ENCODE data around the gene C20orf204.

DNA sequence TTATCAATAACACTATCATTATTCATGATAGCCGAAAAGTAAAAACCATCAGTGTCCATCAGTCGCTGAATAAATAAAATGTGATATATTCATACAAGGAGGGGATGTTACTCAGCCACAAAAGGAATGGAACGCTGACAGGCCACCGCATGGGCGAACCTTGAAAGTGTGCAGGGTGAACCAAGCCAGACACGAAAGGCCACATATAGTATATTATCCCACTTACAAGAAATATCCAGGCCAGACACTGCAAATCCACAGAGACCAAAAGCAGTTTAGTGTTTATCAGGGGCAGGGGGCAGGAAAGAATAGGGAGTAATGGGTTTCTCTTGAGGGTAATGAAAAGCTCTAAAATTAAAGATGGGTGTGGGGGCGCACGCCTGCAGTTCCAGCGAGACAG is 7.8 kb downstream of the C20orf204 start:
- TF ChIP-seq, protein P1, sequence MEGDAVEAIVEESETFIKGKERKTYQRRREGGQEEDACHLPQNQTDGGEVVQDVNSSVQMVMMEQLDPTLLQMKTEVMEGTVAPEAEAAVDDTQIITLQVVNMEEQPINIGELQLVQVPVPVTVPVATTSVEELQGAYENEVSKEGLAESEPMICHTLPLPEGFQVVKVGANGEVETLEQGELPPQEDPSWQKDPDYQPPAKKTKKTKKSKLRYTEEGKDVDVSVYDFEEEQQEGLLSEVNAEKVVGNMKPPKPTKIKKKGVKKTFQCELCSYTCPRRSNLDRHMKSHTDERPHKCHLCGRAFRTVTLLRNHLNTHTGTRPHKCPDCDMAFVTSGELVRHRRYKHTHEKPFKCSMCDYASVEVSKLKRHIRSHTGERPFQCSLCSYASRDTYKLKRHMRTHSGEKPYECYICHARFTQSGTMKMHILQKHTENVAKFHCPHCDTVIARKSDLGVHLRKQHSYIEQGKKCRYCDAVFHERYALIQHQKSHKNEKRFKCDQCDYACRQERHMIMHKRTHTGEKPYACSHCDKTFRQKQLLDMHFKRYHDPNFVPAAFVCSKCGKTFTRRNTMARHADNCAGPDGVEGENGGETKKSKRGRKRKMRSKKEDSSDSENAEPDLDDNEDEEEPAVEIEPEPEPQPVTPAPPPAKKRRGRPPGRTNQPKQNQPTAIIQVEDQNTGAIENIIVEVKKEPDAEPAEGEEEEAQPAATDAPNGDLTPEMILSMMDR (IDR thresholded peaks at IDR 0.05; ENCODE audit: poor library complexity, severe bottlenecking), result no peak
- TF ChIP-seq MXI1 (conservative IDR thresholded peaks at IDR 0.05; ENCODE audit: poor library complexity, severe bottlenecking) (no peak), RAD21 (conservative IDR thresholded peaks at IDR 0.05) (no peak), POLR2AphosphoS5 (IDR thresholded peaks at IDR 0.05) (no peak), EP300 (conservative IDR thresholded peaks at IDR 0.05; ENCODE audit: poor library complexity, severe bottlenecking) (no peak), TAF1 (IDR thresholded peaks at IDR 0.05; ENCODE audit: low read depth) (no peak), EZH2 (IDR thresholded peaks at IDR 0.05; ENCODE audit: borderline replicate concordance, insufficient read depth, low read length, poor library complexity, severe bottlenecking) (no peak)
- TF ChIP-seq, protein P2, sequence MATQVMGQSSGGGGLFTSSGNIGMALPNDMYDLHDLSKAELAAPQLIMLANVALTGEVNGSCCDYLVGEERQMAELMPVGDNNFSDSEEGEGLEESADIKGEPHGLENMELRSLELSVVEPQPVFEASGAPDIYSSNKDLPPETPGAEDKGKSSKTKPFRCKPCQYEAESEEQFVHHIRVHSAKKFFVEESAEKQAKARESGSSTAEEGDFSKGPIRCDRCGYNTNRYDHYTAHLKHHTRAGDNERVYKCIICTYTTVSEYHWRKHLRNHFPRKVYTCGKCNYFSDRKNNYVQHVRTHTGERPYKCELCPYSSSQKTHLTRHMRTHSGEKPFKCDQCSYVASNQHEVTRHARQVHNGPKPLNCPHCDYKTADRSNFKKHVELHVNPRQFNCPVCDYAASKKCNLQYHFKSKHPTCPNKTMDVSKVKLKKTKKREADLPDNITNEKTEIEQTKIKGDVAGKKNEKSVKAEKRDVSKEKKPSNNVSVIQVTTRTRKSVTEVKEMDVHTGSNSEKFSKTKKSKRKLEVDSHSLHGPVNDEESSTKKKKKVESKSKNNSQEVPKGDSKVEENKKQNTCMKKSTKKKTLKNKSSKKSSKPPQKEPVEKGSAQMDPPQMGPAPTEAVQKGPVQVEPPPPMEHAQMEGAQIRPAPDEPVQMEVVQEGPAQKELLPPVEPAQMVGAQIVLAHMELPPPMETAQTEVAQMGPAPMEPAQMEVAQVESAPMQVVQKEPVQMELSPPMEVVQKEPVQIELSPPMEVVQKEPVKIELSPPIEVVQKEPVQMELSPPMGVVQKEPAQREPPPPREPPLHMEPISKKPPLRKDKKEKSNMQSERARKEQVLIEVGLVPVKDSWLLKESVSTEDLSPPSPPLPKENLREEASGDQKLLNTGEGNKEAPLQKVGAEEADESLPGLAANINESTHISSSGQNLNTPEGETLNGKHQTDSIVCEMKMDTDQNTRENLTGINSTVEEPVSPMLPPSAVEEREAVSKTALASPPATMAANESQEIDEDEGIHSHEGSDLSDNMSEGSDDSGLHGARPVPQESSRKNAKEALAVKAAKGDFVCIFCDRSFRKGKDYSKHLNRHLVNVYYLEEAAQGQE (IDR thresholded peaks at IDR 0.05; ENCODE audit: borderline replicate concordance), result no peak

Measured in neural cell (in vitro differentiated cells).